Neural cell (in vitro differentiated cells): ENCODE results near the gene SLC6A6. TPM values are rescaled to one million over a fixed set of nuclear protein-coding genes. Genes with fewer than 3 reads are reported as not detected.

Experiments
- H2AFZ ChIP-seq: fragments of 200-600, 300-800 bp; sonication (generic), shearing (Covaris generic); 2 replicates; pipeline ENCODE4 v1.6.0; 2014; ENCODE audit warnings: low read depth, mild to moderate bottlenecking, antibody characterized with exemption, low read length, moderate library complexity
- H3F3A ChIP-seq: fragments of 200-600 bp; shearing (Covaris generic); 2 replicates; pipeline ENCODE4 v1.6.1; 2016; ENCODE audit warnings: mild to moderate bottlenecking, moderate library complexity, mixed read lengths, antibody characterized with exemption, low read length; ENCODE audit not compliant: insufficient read depth, poor library complexity, severe bottlenecking
- H3K27ac ChIP-seq: fragments of 200-600, 300-800 bp; sonication (generic), shearing (Covaris generic); 2 replicates; pipeline ENCODE4 v1.5.1; 2014; ENCODE audit warnings: mild to moderate bottlenecking, low read length, moderate library complexity
- H3K27me3 ChIP-seq: fragments of 300-800, 200-600 bp; sonication (generic), shearing (Covaris generic); 2 replicates; pipeline ENCODE4 v1.6.0; 2014; ENCODE audit warnings: mild to moderate bottlenecking, low read depth, low read length, moderate library complexity; ENCODE audit not compliant: insufficient read depth
- H3K36me3 ChIP-seq: fragments of 300-800, 200-600 bp; sonication (generic), shearing (Covaris generic); 2 replicates; pipeline ENCODE4 v1.5.1; 2014; ENCODE audit warnings: mild to moderate bottlenecking, antibody characterized with exemption, low read length, moderate library complexity; ENCODE audit not compliant: insufficient read depth
- H3K4me2 ChIP-seq: fragments of 300-800, 200-600 bp; sonication (generic), shearing (Covaris generic); 2 replicates; pipeline ENCODE4 v1.6.0; 2014; ENCODE audit warnings: mild to moderate bottlenecking, low read length
- H3K4me3 ChIP-seq: fragments of 300-800, 200-600 bp; sonication (generic), shearing (Covaris generic); 2 replicates; pipeline ENCODE4 v1.5.1; 2014; ENCODE audit warnings: mild to moderate bottlenecking, low read length, moderate library complexity
- H3K79me2 ChIP-seq: fragments of 200-600 bp; shearing (Covaris generic); replicated peaks from 2 replicates; pipeline ENCODE4 v1.6.0; 2014; ENCODE audit warnings: mild to moderate bottlenecking, low read length, moderate library complexity; ENCODE audit not compliant: insufficient read depth
- H3K9ac ChIP-seq: fragments of 300-800, 200-600 bp; sonication (generic), shearing (Covaris generic); 2 replicates; pipeline ENCODE4 v1.6.1; 2016; ENCODE audit warnings: mild to moderate bottlenecking, low read length, mixed read lengths
- H3K9me2 ChIP-seq: fragments of 200-600 bp; shearing (Covaris generic); 2 replicates; pipeline ENCODE4 v1.6.1; 2016; ENCODE audit warnings: mild to moderate bottlenecking, low read length, mixed read lengths; ENCODE audit not compliant: insufficient read depth
- H3K9me3 ChIP-seq: fragments of 200-600, 300-800 bp; sonication (generic), shearing (Covaris generic); 2 replicates; pipeline ENCODE4 v1.6.1; 2016; ENCODE audit warnings: mild to moderate bottlenecking, mixed run types, low read length, moderate library complexity, mixed read lengths
- H4K20me1 ChIP-seq: fragments of 200-600 bp; shearing (Covaris generic); 2 replicates; pipeline ENCODE4 v1.6.1; 2016; ENCODE audit warnings: mild to moderate bottlenecking, mixed run types; ENCODE audit not compliant: insufficient read depth
- CTCF ChIP-seq: fragments of 450-650 bp; IDR thresholded peaks from 2 replicates; pipeline ENCODE4 v1.5.1; 2014; ENCODE audit warnings: antibody characterized with exemption, mild to moderate bottlenecking, moderate library complexity; ENCODE audit not compliant: poor library complexity, severe bottlenecking
- EP300 ChIP-seq: fragments of 450-650 bp; conservative IDR thresholded peaks from 2 replicates; pipeline ENCODE4 v1.6.1; 2014; ENCODE audit warnings: antibody characterized with exemption, mild to moderate bottlenecking, moderate library complexity; ENCODE audit not compliant: poor library complexity, severe bottlenecking
- EZH2 ChIP-seq: fragments of 200-600, 300-800 bp; shearing (Covaris generic), sonication (generic); IDR thresholded peaks from 2 replicates; pipeline ENCODE4 v1.6.1; 2014; ENCODE audit warnings: antibody characterized with exemption, low read length, borderline replicate concordance, mild to moderate bottlenecking; ENCODE audit not compliant: insufficient read depth, poor library complexity, severe bottlenecking
- MXI1 ChIP-seq: fragments of 450-650 bp; conservative IDR thresholded peaks from 2 replicates; pipeline ENCODE4 v1.6.1; 2014; ENCODE audit warnings: antibody characterized with exemption, mild to moderate bottlenecking; ENCODE audit not compliant: poor library complexity, severe bottlenecking
- POLR2AphosphoS5 ChIP-seq: IDR thresholded peaks from 2 replicates; pipeline ENCODE4 v1.6.1; 2012
- RAD21 ChIP-seq: fragments of 450-650 bp; conservative IDR thresholded peaks from 2 replicates; pipeline ENCODE4 v1.6.1; 2014; ENCODE audit warnings: antibody characterized with exemption, mild to moderate bottlenecking, moderate library complexity
- REST ChIP-seq: IDR thresholded peaks from 2 replicates; pipeline ENCODE4 v1.6.1; 2012; ENCODE audit warnings: borderline replicate concordance
- SMC3 ChIP-seq: fragments of 450-650 bp; conservative IDR thresholded peaks from 2 replicates; pipeline ENCODE4 v1.6.1; 2014; ENCODE audit warnings: antibody characterized with exemption, mild to moderate bottlenecking, moderate library complexity; ENCODE audit not compliant: poor library complexity
- TAF1 ChIP-seq: IDR thresholded peaks from 2 replicates; pipeline ENCODE4 v1.6.1; 2012; ENCODE audit warnings: low read depth
- polyA plus RNA-seq: library from polyadenylated mRNA; depleted of rRNA; stranded (reverse); fragments of >200 nt; gene quantifications from 2 replicates; pipeline ENCODE4 v1.2.3, GENCODE V29; 2014

Gene SLC6A6
- polyA plus RNA-seq, 1 donor from 2014 or later = 15.9 TPM

- no peak overlapping the region for H3K9ac ChIP-seq
- H2AFZ ChIP-seq = no peak overlapping the region
- no peaks in the 10 kb centered on the region for H3K9me2 ChIP-seq
- H3K36me3 ChIP-seq = no peaks in the 10 kb centered on the region
- H3F3A ChIP-seq = no peaks in the 10 kb centered on the region
- H3K4me3 ChIP-seq = no peak overlapping the region
- H3K4me2 ChIP-seq = no peak overlapping the region
- H3K27ac ChIP-seq = no peak overlapping the region
- no peaks in the 10 kb centered on the region for H3K27me3 ChIP-seq
- no peak for TF ChIP-seq RAD21
- no peak for TF ChIP-seq SMC3
- no peak for TF ChIP-seq EP300
- TF ChIP-seq EZH2 = no peak
- no peak for TF ChIP-seq REST
- no peak for TF ChIP-seq MXI1
- no peak for TF ChIP-seq CTCF
- no peak for TF ChIP-seq POLR2AphosphoS5
- TF ChIP-seq TAF1 = no peak
- H3K79me2 ChIP-seq = no peaks in the 10 kb centered on the region
- no peaks in the 10 kb centered on the region for H4K20me1 ChIP-seq
- H3K9me3 ChIP-seq = no peaks in the 10 kb centered on the region
These were observed 13.1 kb downstream of the SLC6A6 start for GRCh38 chr3:14415501-14415900.

- Histone ChIP-seq H3K79me2 (no peaks in the 10 kb centered on the region), H4K20me1 (no peaks in the 10 kb centered on the region), H3K27ac (no peak overlapping the region)
These were observed 14.0 kb downstream of the SLC6A6 start for GRCh38 chr3:14416453-14416852.

More at GRCh38 chr3:14416453-14416852, 14.0 kb downstream of the SLC6A6 start:
- Histone ChIP-seq H3K9me3 (no peaks in the 10 kb centered on the region), H3K9me2 (no peaks in the 10 kb centered on the region), H2AFZ (no peak overlapping the region), H3K4me2 (no peak overlapping the region), H3K36me3 (no peaks in the 10 kb centered on the region), H3F3A (no peaks in the 10 kb centered on the region), H3K27me3 (no peaks in the 10 kb centered on the region), H3K4me3 (no peak overlapping the region), H3K9ac (no peak overlapping the region)
- TF ChIP-seq REST (no peak), RAD21 (no peak), TAF1 (no peak), SMC3 (no peak), EZH2 (no peak), POLR2AphosphoS5 (no peak), MXI1 (no peak), EP300 (no peak)
